GM12875 (cell line): ENCODE results near the gene PTPRK.
"Not testable (repeated sequence)": the region's sequence is repeated elsewhere in the genome, so short reads cannot be mapped to it uniquely, and the experiment has no call there.

Experiments used
- H3K4me3 ChIP-seq: one replicate; pipeline ENCODE4 v1.5.1; 2011; ENCODE audit warnings: low read depth, low read length, control low read depth
- CTCF ChIP-seq: IDR thresholded peaks from 2 replicates; pipeline ENCODE4 v1.5.1; 2011; ENCODE audit warnings: low read depth, mild to moderate bottlenecking, control low read depth, inconsistent platforms, low read length, moderate library complexity, borderline replicate concordance; ENCODE audit not compliant: insufficient read depth

PTPRK gene

GRCh38 chr6:128443553-128443952 is 76.8 kb downstream of the PTPRK start:
- TF ChIP-seq CTCF, result no peak
- no peak overlapping the region for H3K4me3 ChIP-seq

GRCh38 chr6:128439627-128440026 is 80.8 kb downstream of the PTPRK start:
- TF ChIP-seq CTCF, result no peak
- H3K4me3 ChIP-seq, result no peak overlapping the region

- H3K4me3 ChIP-seq, result no peak overlapping the region
- TF ChIP-seq CTCF, result no peak
These were observed 82.0 kb downstream of the PTPRK start for GRCh38 chr6:128438393-128438792.

- no peak for TF ChIP-seq CTCF
- H3K4me3 ChIP-seq, result no peak overlapping the region
These were observed 82.7 kb downstream of the PTPRK start for GRCh38 chr6:128437685-128438084.

- H3K4me3 ChIP-seq, result not testable (repeated sequence)
These were observed 85.6 kb downstream of the PTPRK start for GRCh38 chr6:128434752-128435151.

- TF ChIP-seq CTCF, result no peak
- H3K4me3 ChIP-seq, result no peak overlapping the region
These were observed 88.0 kb downstream of the PTPRK start for GRCh38 chr6:128432394-128432793.

- no peak for TF ChIP-seq CTCF
- H3K4me3 ChIP-seq, result no peak overlapping the region
These were observed 93.3 kb downstream of the PTPRK start for GRCh38 chr6:128427139-128427538.

GRCh38 chr6:128425856-128426255 is 94.5 kb downstream of the PTPRK start:
- H3K4me3 ChIP-seq, result no peak overlapping the region
- no peak for TF ChIP-seq CTCF
